ENCODE measurements around the gene TRIM61. TPM values are rescaled to one million over a fixed set of nuclear protein-coding genes. Genes with fewer than 3 reads are reported as not detected.
A peak's percentile ranks its signal among the peaks of the same experiment; 100 is the strongest.
"Not testable (repeated sequence)": the region's sequence is repeated elsewhere in the genome, so short reads cannot be mapped to it uniquely, and the experiment has no call there.

Gene TRIM61
- total RNA-seq, 1 donor, result 4.7 TPM

DNA sequence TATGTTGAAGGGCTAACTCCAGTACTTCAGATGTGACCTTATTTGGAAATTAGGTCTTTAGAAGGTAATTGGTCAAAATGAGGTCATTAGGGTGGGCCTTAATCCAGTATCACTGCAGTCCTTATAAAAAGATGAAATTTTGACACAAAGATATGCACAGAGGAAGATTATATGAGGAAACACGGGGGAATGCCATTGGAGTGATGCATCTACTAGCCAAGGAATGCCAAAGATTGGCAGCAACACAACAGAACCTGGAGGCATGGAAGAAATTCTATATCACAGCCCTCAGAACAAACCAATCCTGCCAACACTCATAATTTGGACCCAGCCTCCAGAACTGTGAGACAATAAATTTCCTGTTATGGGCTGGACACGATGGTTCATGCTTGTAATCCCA is 17.6 kb downstream of the TRIM61 start:
- peaks cover 18% of the 10 kb centered on the region for H3K4me1 ChIP-seq (ENCODE audit: insufficient read depth, low read length)
- H3K27ac ChIP-seq (ENCODE audit: low read depth, low read length), result peak overlapping the region; percentile 28
- H3K36me3 ChIP-seq (ENCODE audit: insufficient read depth, low read length), result no peaks in the 10 kb centered on the region
- TF ChIP-seq, protein P1, sequence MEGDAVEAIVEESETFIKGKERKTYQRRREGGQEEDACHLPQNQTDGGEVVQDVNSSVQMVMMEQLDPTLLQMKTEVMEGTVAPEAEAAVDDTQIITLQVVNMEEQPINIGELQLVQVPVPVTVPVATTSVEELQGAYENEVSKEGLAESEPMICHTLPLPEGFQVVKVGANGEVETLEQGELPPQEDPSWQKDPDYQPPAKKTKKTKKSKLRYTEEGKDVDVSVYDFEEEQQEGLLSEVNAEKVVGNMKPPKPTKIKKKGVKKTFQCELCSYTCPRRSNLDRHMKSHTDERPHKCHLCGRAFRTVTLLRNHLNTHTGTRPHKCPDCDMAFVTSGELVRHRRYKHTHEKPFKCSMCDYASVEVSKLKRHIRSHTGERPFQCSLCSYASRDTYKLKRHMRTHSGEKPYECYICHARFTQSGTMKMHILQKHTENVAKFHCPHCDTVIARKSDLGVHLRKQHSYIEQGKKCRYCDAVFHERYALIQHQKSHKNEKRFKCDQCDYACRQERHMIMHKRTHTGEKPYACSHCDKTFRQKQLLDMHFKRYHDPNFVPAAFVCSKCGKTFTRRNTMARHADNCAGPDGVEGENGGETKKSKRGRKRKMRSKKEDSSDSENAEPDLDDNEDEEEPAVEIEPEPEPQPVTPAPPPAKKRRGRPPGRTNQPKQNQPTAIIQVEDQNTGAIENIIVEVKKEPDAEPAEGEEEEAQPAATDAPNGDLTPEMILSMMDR (IDR thresholded peaks at IDR 0.05; ENCODE audit: extremely low read depth, low read depth, low read length), result no peak
- no peaks in the 10 kb centered on the region for H4K20me1 ChIP-seq (ENCODE audit: insufficient read depth, low read length)
- peaks cover 7% of the 10 kb centered on the region for H3K79me2 ChIP-seq (ENCODE audit: insufficient read depth, low read length)
- no peaks in the 10 kb centered on the region for H3K27me3 ChIP-seq (ENCODE audit: insufficient read depth, low read length)
- DNase-seq (ENCODE audit: insufficient read length, low spot score, missing footprints), result no peak
- H2AFZ ChIP-seq (ENCODE audit: low read length), result no peak overlapping the region
- no peaks in the 10 kb centered on the region for H3K9me3 ChIP-seq (ENCODE audit: low read depth, low read length)
- H3K4me3 ChIP-seq (ENCODE audit: insufficient read depth, low read length), result no peak overlapping the region
- no peak overlapping the region for H3K4me2 ChIP-seq (ENCODE audit: insufficient read depth, low read length)

DNA sequence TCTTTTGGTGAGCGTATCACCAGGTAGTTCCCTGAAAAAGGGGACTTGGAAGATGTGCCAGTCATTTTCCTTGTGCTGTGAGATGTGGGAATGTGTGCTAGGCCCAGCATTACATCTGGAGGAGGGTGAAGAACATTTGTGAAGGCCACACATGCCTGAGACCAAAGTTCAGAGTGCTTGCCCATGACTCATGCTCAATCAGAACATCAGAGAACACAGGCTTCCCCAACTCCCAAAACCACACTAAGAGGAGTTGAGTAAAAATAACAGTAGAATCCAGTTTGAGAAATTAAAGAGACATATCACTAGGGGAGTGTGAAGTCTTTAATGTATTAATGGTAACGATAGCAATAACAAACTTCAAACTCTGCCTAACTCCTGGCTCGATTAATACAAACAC is 18.0 kb downstream of the TRIM61 start:
- H3K79me2 ChIP-seq (ENCODE audit: insufficient read depth, low read length); H4K20me1 ChIP-seq (ENCODE audit: insufficient read depth, low read length); H2AFZ ChIP-seq (ENCODE audit: low read length); H3K36me3 ChIP-seq (ENCODE audit: insufficient read depth, low read length); H3K4me2 ChIP-seq (ENCODE audit: insufficient read depth, low read length); H3K27me3 ChIP-seq (ENCODE audit: insufficient read depth, low read length); H3K4me3 ChIP-seq (ENCODE audit: insufficient read depth, low read length); H3K9me3 ChIP-seq (ENCODE audit: low read depth, low read length); DNase-seq (ENCODE audit: insufficient read length, low spot score, missing footprints): not testable (repeated sequence)
- Histone ChIP-seq H3K4me1 (ENCODE audit: insufficient read depth, low read length) (peaks cover 18% of the 10 kb centered on the region), H3K27ac (ENCODE audit: low read depth, low read length) (peak overlapping the region; percentile 28)

DNA sequence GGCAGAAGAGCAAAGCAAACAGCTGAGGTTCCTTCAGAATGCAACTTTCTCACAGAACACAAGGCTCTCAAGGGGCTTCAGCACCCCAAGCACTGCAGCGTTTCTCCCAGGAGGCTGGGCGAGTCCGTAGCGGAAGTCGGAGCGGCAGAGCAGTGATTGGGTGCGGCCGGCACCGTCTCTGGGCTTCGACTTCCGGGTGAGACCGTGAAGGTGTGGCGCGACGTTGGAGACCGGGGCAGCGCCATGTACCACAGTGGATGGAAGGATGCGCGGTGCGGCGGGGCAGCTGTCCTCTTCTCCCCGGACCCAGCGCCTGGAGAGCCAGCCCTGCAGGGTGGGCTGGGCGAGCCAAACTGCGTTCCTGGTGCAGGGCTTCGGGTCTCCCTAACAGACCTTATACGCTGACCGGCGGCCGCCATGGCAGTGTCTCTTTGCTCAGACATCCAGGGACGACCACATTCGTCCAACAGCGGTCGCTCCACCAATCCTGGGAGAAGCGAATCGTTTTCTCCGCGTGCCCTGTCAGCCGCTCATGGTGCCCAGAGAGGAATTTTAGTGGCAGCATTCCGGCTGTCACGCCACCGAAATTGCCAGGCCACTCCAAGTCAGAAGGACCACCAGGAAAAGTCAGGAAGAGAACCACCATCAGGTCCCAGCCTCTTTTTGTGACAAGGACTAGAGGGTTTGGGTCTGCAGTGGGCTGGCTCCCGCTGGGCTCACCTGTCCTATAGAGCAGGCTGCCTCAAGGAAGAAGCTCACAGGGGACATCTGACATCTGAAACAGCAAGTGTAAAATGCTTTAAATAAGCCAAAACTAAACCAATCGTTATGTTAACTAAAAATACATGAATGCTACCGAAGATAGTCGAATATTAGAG is 20.5 kb downstream of the TRIM61 start:
- Histone ChIP-seq H3K4me3 (ENCODE audit: insufficient read depth, low read length) (peak overlapping the region; percentile 87), H3K27me3 (ENCODE audit: insufficient read depth, low read length) (no peaks in the 10 kb centered on the region), H3K9me3 (ENCODE audit: low read depth, low read length) (no peaks in the 10 kb centered on the region), H3K27ac (ENCODE audit: low read depth, low read length) (peak overlapping the region; percentile 45), H3K36me3 (ENCODE audit: insufficient read depth, low read length) (no peaks in the 10 kb centered on the region), H3K79me2 (ENCODE audit: insufficient read depth, low read length) (peaks cover 7% of the 10 kb centered on the region), H4K20me1 (ENCODE audit: insufficient read depth, low read length) (no peaks in the 10 kb centered on the region), H3K4me2 (ENCODE audit: insufficient read depth, low read length) (peak overlapping the region; percentile 94), H2AFZ (ENCODE audit: low read length) (peak overlapping the region; percentile 98), H3K4me1 (ENCODE audit: insufficient read depth, low read length) (peaks cover 18% of the 10 kb centered on the region)
- TF ChIP-seq, protein P1 (IDR thresholded peaks at IDR 0.05; ENCODE audit: extremely low read depth, low read depth, low read length), result no peak
- peak; percentile 76 for DNase-seq (ENCODE audit: insufficient read length, low spot score, missing footprints)

DNA sequence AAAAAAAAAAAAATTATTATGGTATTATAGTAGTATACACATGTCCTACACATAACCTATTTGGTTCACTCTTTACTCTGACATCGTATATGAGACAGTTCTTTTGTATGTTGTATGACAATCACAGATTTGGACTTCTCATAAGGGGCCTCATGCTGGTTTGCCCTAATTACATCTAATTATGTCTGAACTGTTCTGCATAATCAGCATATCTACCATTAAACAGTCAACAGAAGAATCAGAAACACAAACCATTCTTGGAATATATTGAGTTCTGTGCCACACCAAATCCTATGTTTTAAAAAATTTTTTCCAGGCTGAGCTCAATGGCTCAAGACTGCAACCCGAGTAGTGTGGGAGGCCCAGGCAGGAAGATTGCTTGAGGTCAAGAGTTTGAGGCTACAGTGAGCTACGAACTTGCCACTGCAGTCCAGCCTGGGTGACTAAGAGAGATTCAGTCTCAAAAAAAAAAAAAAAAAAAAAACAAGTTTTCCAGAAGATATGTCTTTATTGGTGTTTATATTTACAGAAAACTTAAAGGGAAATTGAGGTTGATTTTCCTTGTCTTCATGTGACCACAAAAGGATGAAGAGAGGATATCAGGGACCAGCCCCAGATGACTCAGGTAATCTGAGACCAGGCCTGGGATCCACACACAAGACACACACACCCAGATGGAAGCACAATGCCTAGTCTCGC is 22.2 kb downstream of the TRIM61 start:
- no peaks in the 10 kb centered on the region for H3K27me3 ChIP-seq (ENCODE audit: insufficient read depth, low read length)
- H2AFZ ChIP-seq (ENCODE audit: low read length), result no peak overlapping the region
- H3K9me3 ChIP-seq (ENCODE audit: low read depth, low read length), result no peaks in the 10 kb centered on the region
- no peak overlapping the region for H3K4me3 ChIP-seq (ENCODE audit: insufficient read depth, low read length)
- H4K20me1 ChIP-seq (ENCODE audit: insufficient read depth, low read length), result no peaks in the 10 kb centered on the region
- no peaks in the 10 kb centered on the region for H3K36me3 ChIP-seq (ENCODE audit: insufficient read depth, low read length)
- peaks cover 18% of the 10 kb centered on the region for H3K4me1 ChIP-seq (ENCODE audit: insufficient read depth, low read length)
- H3K79me2 ChIP-seq (ENCODE audit: insufficient read depth, low read length), result peaks cover 7% of the 10 kb centered on the region
- no peak overlapping the region for H3K27ac ChIP-seq (ENCODE audit: low read depth, low read length)
- no peak overlapping the region for H3K4me2 ChIP-seq (ENCODE audit: insufficient read depth, low read length)
- no peak for DNase-seq (ENCODE audit: insufficient read length, low spot score, missing footprints)
- TF ChIP-seq, protein P1 (IDR thresholded peaks at IDR 0.05; ENCODE audit: extremely low read depth, low read depth, low read length), result no peak

All from osteoblast (primary cell).